Type B pancreatic cell (in vitro differentiated cells): ENCODE measurements around the gene PCCA. TPM values are rescaled to one million over a fixed set of nuclear protein-coding genes. Genes with fewer than 3 reads are reported as not detected.

Experiments used
- DNase-seq: peaks from one replicate; pipeline ENCODE4 v3.0.0; 2021; ENCODE audit warnings: mixed read lengths; ENCODE audit not compliant: unreplicated experiment; ENCODE audit errors: extremely low spot score
- H3K27ac Mint-ChIP-seq: 2 replicates; pipeline ENCODE4 v1.8.0; 2021; ENCODE audit warnings: mild to moderate bottlenecking, mixed read lengths
- H3K27me3 Mint-ChIP-seq: 2 replicates; pipeline ENCODE4 v1.8.0; 2021; ENCODE audit warnings: mixed read lengths
- H3K36me3 Mint-ChIP-seq: 2 replicates; pipeline ENCODE4 v1.8.0; 2021; ENCODE audit warnings: mixed read lengths
- H3K4me1 Mint-ChIP-seq: one replicate; pipeline ENCODE4 v1.8.0; 2021; ENCODE audit warnings: mixed read lengths; ENCODE audit not compliant: unreplicated experiment
- H3K4me3 Mint-ChIP-seq: 2 replicates; pipeline ENCODE4 v1.8.0; 2021; ENCODE audit warnings: mild to moderate bottlenecking, mixed read lengths
- H3K9me3 Mint-ChIP-seq: 2 replicates; pipeline ENCODE4 v1.8.0; 2021; ENCODE audit warnings: mixed read lengths
- CTCF ChIP-seq: fragments of 200-600 bp; sonication (generic); conservative IDR thresholded peaks from 2 replicates; pipeline ENCODE4 v1.5.0; 2021; ENCODE audit warnings: antibody characterized with exemption, mild to moderate bottlenecking
- total RNA-seq: library from RNA; stranded (reverse); gene quantifications from 2 replicates; pipeline ENCODE4 v1.2.1, GENCODE V29; 2021; ENCODE audit warnings: low replicate concordance

The PCCA gene
- total RNA-seq, 1 donor from 2014 or later: 46.8 TPM

- Mint-ChIP-seq H3K4me3 (no peak overlapping the region), H3K27ac (no peak overlapping the region), H3K27me3 (no peaks in the 10 kb centered on the region), H3K4me1 (peaks cover 28% of the 10 kb centered on the region), H3K36me3 (no peaks in the 10 kb centered on the region), H3K9me3 (no peaks in the 10 kb centered on the region)
- TF ChIP-seq CTCF: no peak
- no peak for DNase-seq
These were observed 395.8 kb downstream of the PCCA start for GRCh38 chr13:100484702-100485101.

- Mint-ChIP-seq H3K9me3 (no peaks in the 10 kb centered on the region), H3K4me3 (no peak overlapping the region), H3K36me3 (no peaks in the 10 kb centered on the region), H3K4me1 (peaks cover 28% of the 10 kb centered on the region), H3K27me3 (no peaks in the 10 kb centered on the region), H3K27ac (no peak overlapping the region)
- DNase-seq: no peak
- no peak for TF ChIP-seq CTCF
These were observed 396.4 kb downstream of the PCCA start for GRCh38 chr13:100485265-100485664.

GRCh38 chr13:100490692-100491091 is 401.8 kb downstream of the PCCA start:
- no peaks in the 10 kb centered on the region for H3K27me3 Mint-ChIP-seq
- H3K27ac Mint-ChIP-seq: peak overlapping the region; percentile 78
- H3K36me3 Mint-ChIP-seq: no peaks in the 10 kb centered on the region
- no peaks in the 10 kb centered on the region for H3K9me3 Mint-ChIP-seq
- DNase-seq: no peak
- H3K4me1 Mint-ChIP-seq: peaks cover 20% of the 10 kb centered on the region
- peak overlapping the region; percentile 56 for H3K4me3 Mint-ChIP-seq
- TF ChIP-seq CTCF: no peak

- no peaks in the 10 kb centered on the region for H3K27me3 Mint-ChIP-seq
- TF ChIP-seq CTCF: no peak
- no peaks in the 10 kb centered on the region for H3K36me3 Mint-ChIP-seq
- H3K4me1 Mint-ChIP-seq: peaks cover 20% of the 10 kb centered on the region
- no peaks in the 10 kb centered on the region for H3K9me3 Mint-ChIP-seq
- DNase-seq: no peak
- peak overlapping the region; percentile 56 for H3K4me3 Mint-ChIP-seq
- H3K27ac Mint-ChIP-seq: peak overlapping the region; percentile 78
These were observed 402.4 kb downstream of the PCCA start for GRCh38 chr13:100491164-100491842.

GRCh38 chr13:100493418-100493817 is 404.5 kb downstream of the PCCA start:
- H3K36me3 Mint-ChIP-seq: no peaks in the 10 kb centered on the region
- H3K27me3 Mint-ChIP-seq: no peaks in the 10 kb centered on the region
- no peaks in the 10 kb centered on the region for H3K9me3 Mint-ChIP-seq
- no peak for DNase-seq
- H3K4me3 Mint-ChIP-seq: no peak overlapping the region
- H3K27ac Mint-ChIP-seq: no peak overlapping the region
- H3K4me1 Mint-ChIP-seq: peaks cover 20% of the 10 kb centered on the region
- TF ChIP-seq CTCF: no peak
